C4-2B (cell line): Measurements from ENCODE around the gene TMEM181.
"Not testable (repeated sequence)": the region's sequence is repeated elsewhere in the genome, so short reads cannot be mapped to it uniquely, and the experiment has no call there.

ENCODE experiments used
- H3K27ac ChIP-seq: fragments of 450-650 bp; 2 replicates; pipeline ENCODE4 v1.5.1; 2017
- CTCF ChIP-seq: fragments of 450-650 bp; conservative IDR thresholded peaks from 2 replicates; pipeline ENCODE4 v1.5.1; 2017; ENCODE audit warnings: mild to moderate bottlenecking
- ZFX ChIP-seq: fragments of 450-650 bp; IDR thresholded peaks from 2 replicates; pipeline ENCODE4 v1.6.1; 2017

The TMEM181 gene

GRCh38 chr6:158554611-158555361, 5.1 kb upstream of the TMEM181 start:
- H3K27ac ChIP-seq: no peak overlapping the region
- TF ChIP-seq ZFX (no peak), CTCF (no peak)

GRCh38 chr6:158556113-158556512, 3.8 kb upstream of the TMEM181 start:
- no peak for TF ChIP-seq CTCF
- H3K27ac ChIP-seq: no peak overlapping the region

GRCh38 chr6:158557110-158557509, 2.8 kb upstream of the TMEM181 start:
- not testable (repeated sequence) for H3K27ac ChIP-seq

GRCh38 chr6:158557927-158558326, 2.0 kb upstream of the TMEM181 start:
- TF ChIP-seq ZFX: no peak
- TF ChIP-seq CTCF: no peak
- H3K27ac ChIP-seq: no peak overlapping the region

- H3K27ac ChIP-seq: no peak overlapping the region
- TF ChIP-seq ZFX: no peak
- TF ChIP-seq CTCF: no peak
Measured at GRCh38 chr6:158558415-158559306, 1.2 kb upstream of the TMEM181 start.

GRCh38 chr6:158559338-158559894, 475 bp upstream of the TMEM181 start:
- no peak for TF ChIP-seq CTCF
- no peak for TF ChIP-seq ZFX
- H3K27ac ChIP-seq: peak overlapping the region; percentile 79

GRCh38 chr6:158560836-158561320, 987 bp downstream of the TMEM181 start:
- H3K27ac ChIP-seq: peak overlapping the region; percentile 79
- no peak for TF ChIP-seq ZFX
- TF ChIP-seq CTCF: no peak
